H1 (cell line): ENCODE results near the gene KNDC1.

Experiments used
- CEBPB ChIP-seq: IDR thresholded peaks from 2 replicates; pipeline ENCODE4 v1.6.1; 2012; ENCODE audit warnings: low read depth, low read length
- GABPA ChIP-seq: IDR thresholded peaks from 2 replicates; pipeline ENCODE4 v1.6.1; 2011; ENCODE audit warnings: mild to moderate bottlenecking, low read length, moderate library complexity, borderline replicate concordance; ENCODE audit not compliant: insufficient read depth
- GTF2F1 ChIP-seq: IDR thresholded peaks from 2 replicates; pipeline ENCODE4 v1.6.1; 2012; ENCODE audit warnings: low read depth, low read length, improper control_type of control experiment, borderline replicate concordance
- POLR2A ChIP-seq, 2 experiments: IDR thresholded peaks; 1 replicate in 1 of 2; 2 replicates in 1 of 2; pipeline ENCODE4 v1.6.1; 2011; ENCODE audit warnings: low read depth in 2 of 2, low read length in 2 of 2, mild to moderate bottlenecking in 2 of 2; ENCODE audit errors: control extremely low read depth in 1 of 2
- POLR2AphosphoS5 ChIP-seq: IDR thresholded peaks from 2 replicates; pipeline ENCODE4 v1.6.1; 2011; ENCODE audit warnings: low read depth, low read length
- RAD21 ChIP-seq, 2 experiments: IDR thresholded peaks in 1 of 2; conservative IDR thresholded peaks in 1 of 2; 2 replicates each; pipeline ENCODE4 v1.6.1; 2011; ENCODE audit warnings: low read depth in 2 of 2, low read length in 2 of 2, improper control_type of control experiment in 1 of 2, inconsistent platforms in 1 of 2, mild to moderate bottlenecking in 1 of 2, moderate library complexity in 1 of 2
- RBBP5 ChIP-seq: IDR thresholded peaks from 2 replicates; pipeline ENCODE4 v1.7.1; 2012; ENCODE audit warnings: low read depth, mild to moderate bottlenecking, inconsistent platforms, low read length, moderate library complexity, borderline replicate concordance
- SIN3A ChIP-seq, 2 experiments: IDR thresholded peaks in 1 of 2; conservative IDR thresholded peaks in 1 of 2; 2 replicates each; pipeline ENCODE4 v1.6.1; 2011 to 2012; ENCODE audit warnings: low read length in 2 of 2, improper control_type of control experiment in 1 of 2, low read depth in 1 of 2, mild to moderate bottlenecking in 1 of 2
- SP1 ChIP-seq: IDR thresholded peaks from 2 replicates; pipeline ENCODE4 v1.6.1; 2011; ENCODE audit warnings: low read depth, low read length
- SP2 ChIP-seq: IDR thresholded peaks from 2 replicates; pipeline ENCODE4 v1.6.1; 2012; ENCODE audit warnings: mild to moderate bottlenecking, low read length, inconsistent platforms
- TAF1 ChIP-seq: IDR thresholded peaks from 2 replicates; pipeline ENCODE4 v1.6.1; 2011; ENCODE audit warnings: mild to moderate bottlenecking, low read depth, low read length
- TCF12 ChIP-seq: IDR thresholded peaks from 2 replicates; pipeline ENCODE4 v1.6.1; 2011; ENCODE audit warnings: low read depth, mild to moderate bottlenecking, low read length
- YY1 ChIP-seq: IDR thresholded peaks from 2 replicates; pipeline ENCODE4 v1.6.1; 2011; ENCODE audit warnings: low read depth, mild to moderate bottlenecking, low read length
- TF ChIP-seq, protein P1 (sequence below), 3 experiments: IDR thresholded peaks; 1 replicate in 2 of 3; 2 replicates in 1 of 3; pipeline versions ENCODE4 v1.5.1 to v1.6.1; 2011; ENCODE audit warnings: low read length in 3 of 3, mild to moderate bottlenecking in 3 of 3, inconsistent platforms in 2 of 3, low read depth in 1 of 3, moderate library complexity in 1 of 3; ENCODE audit not compliant: insufficient read depth in 1 of 3; ENCODE audit errors: control extremely low read depth in 1 of 3

DNA sequence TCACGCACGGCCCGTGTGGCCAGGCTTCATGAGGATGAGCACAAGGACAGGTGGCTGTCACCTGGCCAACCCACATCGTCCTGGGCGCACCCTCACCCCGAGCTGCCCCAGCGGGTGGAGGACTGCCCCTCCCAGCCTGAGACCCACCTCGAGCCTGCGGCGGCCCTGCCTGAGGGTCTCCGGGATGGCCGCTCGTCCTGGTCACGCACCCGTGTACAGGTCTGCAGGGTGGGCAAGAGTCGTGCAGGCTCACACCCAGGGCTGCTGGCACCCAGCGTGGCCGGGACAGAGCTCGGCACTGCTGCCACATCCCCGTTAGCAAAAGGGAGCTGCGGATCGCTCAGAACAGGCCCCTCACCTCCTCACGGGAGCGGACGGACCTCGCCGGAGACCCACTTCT, 55.6 kb downstream of the KNDC1 start:
- no peak for TF ChIP-seq TCF12
- no peak for TF ChIP-seq SIN3A (conservative IDR thresholded peaks at IDR 0.05 in 1 of 2, IDR thresholded peaks at IDR 0.05 in 1 of 2; ENCODE audit: low read depth in 1 of 2, low read length in 2 of 2)
- TF ChIP-seq TAF1: no peak
- no peak for TF ChIP-seq CEBPB
- no peak for TF ChIP-seq POLR2A (IDR thresholded peaks at IDR 0.05; ENCODE audit: control extremely low read depth in 1 of 2, low read depth in 2 of 2, low read length in 2 of 2)
- TF ChIP-seq, protein P1, sequence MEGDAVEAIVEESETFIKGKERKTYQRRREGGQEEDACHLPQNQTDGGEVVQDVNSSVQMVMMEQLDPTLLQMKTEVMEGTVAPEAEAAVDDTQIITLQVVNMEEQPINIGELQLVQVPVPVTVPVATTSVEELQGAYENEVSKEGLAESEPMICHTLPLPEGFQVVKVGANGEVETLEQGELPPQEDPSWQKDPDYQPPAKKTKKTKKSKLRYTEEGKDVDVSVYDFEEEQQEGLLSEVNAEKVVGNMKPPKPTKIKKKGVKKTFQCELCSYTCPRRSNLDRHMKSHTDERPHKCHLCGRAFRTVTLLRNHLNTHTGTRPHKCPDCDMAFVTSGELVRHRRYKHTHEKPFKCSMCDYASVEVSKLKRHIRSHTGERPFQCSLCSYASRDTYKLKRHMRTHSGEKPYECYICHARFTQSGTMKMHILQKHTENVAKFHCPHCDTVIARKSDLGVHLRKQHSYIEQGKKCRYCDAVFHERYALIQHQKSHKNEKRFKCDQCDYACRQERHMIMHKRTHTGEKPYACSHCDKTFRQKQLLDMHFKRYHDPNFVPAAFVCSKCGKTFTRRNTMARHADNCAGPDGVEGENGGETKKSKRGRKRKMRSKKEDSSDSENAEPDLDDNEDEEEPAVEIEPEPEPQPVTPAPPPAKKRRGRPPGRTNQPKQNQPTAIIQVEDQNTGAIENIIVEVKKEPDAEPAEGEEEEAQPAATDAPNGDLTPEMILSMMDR (IDR thresholded peaks at IDR 0.05; ENCODE audit: control extremely low read depth in 1 of 3, insufficient read depth in 1 of 3, low read depth in 1 of 3, low read length in 3 of 3): no peak
- TF ChIP-seq YY1: no peak
- TF ChIP-seq RBBP5: no peak
- no peak for TF ChIP-seq GTF2F1
- no peak for TF ChIP-seq SP2
- no peak for TF ChIP-seq POLR2AphosphoS5
- TF ChIP-seq SP1: no peak
- no peak for TF ChIP-seq RAD21 (IDR thresholded peaks at IDR 0.05 in 1 of 2, conservative IDR thresholded peaks at IDR 0.05 in 1 of 2; ENCODE audit: low read depth in 2 of 2, low read length in 2 of 2)
- no peak for TF ChIP-seq GABPA
